Adrenal gland (tissue), 5 donors: ENCODE data around the gene MAP2K5.

Experiments
- CTCF ChIP-seq, 6 experiments: fragments of 450-650 bp in 4 of 6; fragments of 200-600 bp in 2 of 6; sonication (generic) in 1 of 6; IDR thresholded peaks; 1 replicate in 5 of 6; 2 replicates in 1 of 6; pipeline versions ENCODE4 v1.5.1 to v1.8.0; 2016 to 2021; ENCODE audit warnings: antibody characterized with exemption in 6 of 6, mild to moderate bottlenecking in 2 of 6, moderate library complexity in 1 of 6
- POLR2A ChIP-seq, 2 donors: fragments of 450-650 bp; IDR thresholded peaks; one replicate each; pipeline ENCODE4 v1.6.1; 2017; ENCODE audit warnings: antibody characterized with exemption in 2 of 2, mild to moderate bottlenecking in 2 of 2, moderate library complexity in 1 of 2
- donor health status: DM: no; HTN: no; CAD: no.

GRCh38 chr15:67708500-67708899 is 166.0 kb downstream of the MAP2K5 start:
- TF ChIP-seq CTCF (IDR thresholded peaks at IDR 0.05) (no peak), POLR2A (IDR thresholded peaks at IDR 0.05) (no peak)
